Endothelial cell of umbilical vein (primary cell): Measurements from ENCODE around the gene GNAO1. TPM values are rescaled to one million over a fixed set of nuclear protein-coding genes. Genes with fewer than 3 reads are reported as not detected.

Experiments used
- BruUV-seq: library from RNA; stranded (reverse); fragments of 400-500 nt; replicated peaks from 2 replicates; lab custom pipeline; 2021; lab: Mats Ljungman, UMichigan
- CTCF ChIA-PET: fragments of 300-600, 350-600 bp; sonication (Branson Sonifier 250); formaldehyde crosslinking; loops from one replicate; lab custom pipeline; 2021; ENCODE audit warnings: antibody characterized with exemption, inconsistent platforms; lab: Charles Lee
- POLR2A ChIA-PET: fragments of 300-600, 350-600 bp; sonication (Branson Sonifier 250); formaldehyde crosslinking; loops from one replicate; lab custom pipeline; 2021; ENCODE audit warnings: antibody characterized with exemption, inconsistent platforms; lab: Charles Lee
- DNase-seq: peaks from one replicate; pipeline ENCODE4 v3.0.0-alpha.2; 2011; ENCODE audit warnings: low read depth, low spot score
- FAIRE-seq: peaks from 2 replicates; lab custom pipeline; 2011; peaks lifted over from hg19 to GRCh38; lab: Jason Lieb, UNC
- H2AFZ ChIP-seq: 2 replicates; pipeline ENCODE4 v1.6.0; 2012; ENCODE audit warnings: low read depth, low read length, control low read depth, inconsistent platforms
- H3K27ac ChIP-seq: 2 replicates; pipeline ENCODE4 v1.5.1; 2011; ENCODE audit warnings: low read depth, mild to moderate bottlenecking, control low read depth, low read length, moderate library complexity; ENCODE audit not compliant: insufficient read depth
- H3K27me3 ChIP-seq, 2 experiments: 2 replicates each; pipeline versions ENCODE4 v1.6.0 to v1.6.1; 2011; ENCODE audit warnings: low read length in 2 of 2, mixed read lengths in 1 of 2; ENCODE audit not compliant: control insufficient read depth in 2 of 2, insufficient read depth in 2 of 2
- H3K36me3 ChIP-seq, 2 experiments: 2 replicates in 1 of 2; 3 replicates in 1 of 2; pipeline ENCODE4 v1.5.1; 2011; ENCODE audit warnings: low read length in 2 of 2, mild to moderate bottlenecking in 1 of 2, moderate library complexity in 1 of 2; ENCODE audit not compliant: control insufficient read depth in 2 of 2, insufficient read depth in 2 of 2; ENCODE audit errors: extremely low read depth in 1 of 2
- H3K4me1 ChIP-seq: 3 replicates; pipeline ENCODE4 v1.5.1; 2011; ENCODE audit warnings: mild to moderate bottlenecking, low read length; ENCODE audit not compliant: control insufficient read depth, insufficient read depth; ENCODE audit errors: extremely low read depth
- H3K4me2 ChIP-seq: 2 replicates; pipeline ENCODE4 v1.6.1; 2011; ENCODE audit warnings: low read length, control low read depth, mixed read lengths; ENCODE audit not compliant: insufficient read depth
- H3K4me3 ChIP-seq, 3 experiments: fragments of 200-600 bp in 1 of 3; sonication (generic), shearing (Covaris generic) in 1 of 3; replicated peaks in 1 of 3; 2 replicates each; pipeline ENCODE4 v1.5.1; 2011 to 2016; ENCODE audit warnings: control low read depth in 3 of 3, low read length in 3 of 3, mild to moderate bottlenecking in 2 of 3, inconsistent platforms in 1 of 3, low read depth in 1 of 3, moderate library complexity in 1 of 3; ENCODE audit not compliant: insufficient read depth in 1 of 3
- H3K79me2 ChIP-seq: 2 replicates; pipeline ENCODE4 v1.6.0; 2012; ENCODE audit warnings: low read length, inconsistent platforms; ENCODE audit not compliant: control insufficient read depth, insufficient read depth
- H3K9ac ChIP-seq: replicated peaks from 2 replicates; pipeline ENCODE3; 2011; ENCODE audit warnings: low read length, control low read depth; ENCODE audit not compliant: insufficient read depth; ENCODE audit errors: extremely low read depth
- H3K9me1 ChIP-seq: replicated peaks from 3 replicates; pipeline ENCODE4 v1.6.0; 2011; ENCODE audit warnings: mild to moderate bottlenecking, low read length; ENCODE audit not compliant: control insufficient read depth, insufficient read depth; ENCODE audit errors: extremely low read depth
- H3K9me3 ChIP-seq: replicated peaks from 2 replicates; pipeline ENCODE4 v1.5.1; 2012; ENCODE audit warnings: low read length, inconsistent platforms; ENCODE audit not compliant: control insufficient read depth, insufficient read depth
- H4K20me1 ChIP-seq: replicated peaks from 2 replicates; pipeline ENCODE3; 2011; ENCODE audit warnings: mild to moderate bottlenecking, low read length; ENCODE audit not compliant: control insufficient read depth, insufficient read depth; ENCODE audit errors: extremely low read depth
- CTCF ChIP-seq, 2 donors: IDR thresholded peaks; 1 replicate in 1 of 2; 2 replicates in 1 of 2; pipeline ENCODE4 v1.5.1; 2011; ENCODE audit warnings: low read length in 2 of 2, mild to moderate bottlenecking in 2 of 2, moderate library complexity in 2 of 2, control low read depth in 1 of 2, inconsistent platforms in 1 of 2, low read depth in 1 of 2; ENCODE audit not compliant: insufficient read depth in 1 of 2; ENCODE audit errors: extremely low read depth in 1 of 2
- EZH2 ChIP-seq: IDR thresholded peaks from 2 replicates; pipeline ENCODE4 v1.6.1; 2012; ENCODE audit warnings: borderline replicate concordance, low read depth, mild to moderate bottlenecking, moderate library complexity, low read length, inconsistent platforms; ENCODE audit not compliant: severe bottlenecking
- FOS ChIP-seq: IDR thresholded peaks from 2 replicates; pipeline ENCODE4 v1.6.1; 2011; ENCODE audit warnings: mild to moderate bottlenecking, low read length, moderate library complexity, borderline replicate concordance; ENCODE audit not compliant: insufficient read depth
- GATA2 ChIP-seq: IDR thresholded peaks from 2 replicates; pipeline ENCODE4 v1.7.0; 2011; ENCODE audit warnings: low read depth, mild to moderate bottlenecking, moderate library complexity, mixed read lengths, low read length; ENCODE audit not compliant: insufficient read length, insufficient read depth
- JUN ChIP-seq: IDR thresholded peaks from 2 replicates; pipeline ENCODE4 v1.6.1; 2011; ENCODE audit warnings: borderline replicate concordance, low read depth; ENCODE audit not compliant: insufficient read length, insufficient read depth
- MYC ChIP-seq: IDR thresholded peaks from one replicate; pipeline ENCODE4 v1.6.1; 2011; ENCODE audit warnings: mild to moderate bottlenecking, low read depth, low read length
- POLR2A ChIP-seq: IDR thresholded peaks from 2 replicates; pipeline ENCODE4 v1.6.1; 2012; ENCODE audit warnings: low read depth, mild to moderate bottlenecking, control low read depth, low read length
- POLR2AphosphoS5 ChIP-seq: IDR thresholded peaks from 2 replicates; pipeline ENCODE4 v1.6.1; 2012; ENCODE audit warnings: low read depth, mild to moderate bottlenecking, control low read depth, low read length, moderate library complexity; ENCODE audit not compliant: insufficient read depth
- dilution Hi-C: fragments of 300-500 bp; cut with MboI; formaldehyde crosslinking; loops from one replicate; pipeline ENCODE4 v1.15.0; 2019; ENCODE audit warnings: low sequenced_read_pairs; ENCODE audit not compliant: extremely low pct_ligation_motif_present
- intact Hi-C: fragments of 100-400 bp; cut with micrococcal nuclease; formaldehyde crosslinking; loops from one replicate; pipeline ENCODE4 v1.10.0; 2022
- polyA plus RNA-seq, 4 experiments: library from polyadenylated mRNA; depleted of rRNA in 3 of 4; stranded (reverse) in 3 of 4; unstranded in 1 of 4; fragments of >200 nt; gene quantifications; 2 replicates each; pipeline versions ENCODE4 v1.2.1 to v1.2.3, GENCODE V29; 2011 to 2012; ENCODE audit warnings: missing spikeins in 1 of 4
- total RNA-seq: library from RNA; stranded (reverse); gene quantifications from 2 replicates; pipeline ENCODE4 v1.2.3, GENCODE V29; 2021
- TF ChIP-seq, protein P1 (sequence below): IDR thresholded peaks from 2 replicates; pipeline ENCODE4 v1.6.1; 2011; ENCODE audit not compliant: insufficient read depth, insufficient read length

The GNAO1 gene
- total and polyA plus RNA-seq, 2 donors (not counting 3 experiments of a cell fraction or from before 2014, with no cell fraction given) = not detected

- no peak overlapping the region for H3K4me3 ChIP-seq
- no peak overlapping the region for H3K9ac ChIP-seq
- H3K36me3 ChIP-seq = no peaks in the 10 kb centered on the region
- no peak overlapping the region for H3K4me2 ChIP-seq
- H3K9me3 ChIP-seq = no peaks in the 10 kb centered on the region
- DNase-seq (no peak), FAIRE-seq (no peak)
- H3K4me1 ChIP-seq = no peaks in the 10 kb centered on the region
- dilution Hi-C loops (no loop called here), intact Hi-C loops (no loop called here)
- H4K20me1 ChIP-seq = no peaks in the 10 kb centered on the region
- H2AFZ ChIP-seq = no peak overlapping the region
- no peak overlapping the region for H3K27ac ChIP-seq
- H3K9me1 ChIP-seq = no peaks in the 10 kb centered on the region
- no peaks in the 10 kb centered on the region for H3K27me3 ChIP-seq
- H3K79me2 ChIP-seq = no peaks in the 10 kb centered on the region
- TF ChIP-seq, protein P1, sequence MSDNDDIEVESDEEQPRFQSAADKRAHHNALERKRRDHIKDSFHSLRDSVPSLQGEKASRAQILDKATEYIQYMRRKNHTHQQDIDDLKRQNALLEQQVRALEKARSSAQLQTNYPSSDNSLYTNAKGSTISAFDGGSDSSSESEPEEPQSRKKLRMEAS = no peak
- TF ChIP-seq CTCF (IDR thresholded peaks at IDR 0.05; ENCODE audit: extremely low read depth in 1 of 2, insufficient read depth in 1 of 2, low read depth in 1 of 2, low read length in 2 of 2) = no peak
- no peak for TF ChIP-seq MYC
- TF ChIP-seq EZH2 = no peak
- TF ChIP-seq GATA2 = no peak
- TF ChIP-seq JUN = no peak
- no peak for TF ChIP-seq FOS
- no peak for TF ChIP-seq POLR2AphosphoS5
- no peak for TF ChIP-seq POLR2A
- no TSS peak for BruUV-seq
- CTCF ChIA-PET = interaction anchor here (2.4 kb wide), 1 partner anchor 16 kb away, joined by 16 read pairs; no protein-coding TSS in a partner anchor
- POLR2A ChIA-PET = no interaction called here
Measured at GRCh38 chr16:56340416-56340815, 149.1 kb downstream of the GNAO1 start.
